SU-DHL-6 (cell line): ENCODE results near the gene PLAGL1.
"Not testable (repeated sequence)": the region's sequence is repeated elsewhere in the genome, so short reads cannot be mapped to it uniquely, and the experiment has no call there.

Experiments
- H2AFZ ChIP-seq: fragments of 200-600 bp; sonication (generic); 2 replicates; pipeline ENCODE4 v1.6.1; 2014; ENCODE audit warnings: low read depth, mild to moderate bottlenecking, moderate library complexity, mixed read lengths, antibody characterized with exemption, low read length; ENCODE audit not compliant: severe bottlenecking
- H3F3A ChIP-seq: fragments of 200-600 bp; shearing (Covaris generic); 2 replicates; pipeline ENCODE4 v1.6.0; 2016; ENCODE audit warnings: antibody characterized with exemption, mild to moderate bottlenecking; ENCODE audit not compliant: insufficient read depth
- H3K27ac ChIP-seq: fragments of 200-600 bp; sonication (generic); 2 replicates; pipeline ENCODE4 v1.5.1; 2016; ENCODE audit warnings: low read depth, mild to moderate bottlenecking, low read length, moderate library complexity, mixed read lengths
- H3K27me3 ChIP-seq: fragments of 200-600 bp; sonication (generic), shearing (Covaris generic); 2 replicates; pipeline ENCODE4 v1.6.0; 2014; ENCODE audit warnings: mild to moderate bottlenecking, low read length
- H3K36me3 ChIP-seq: fragments of 200-600 bp; sonication (generic); 2 replicates; pipeline ENCODE4 v1.6.1; 2014; ENCODE audit warnings: mild to moderate bottlenecking, low read length, mixed read lengths
- H3K4me2 ChIP-seq: fragments of 300-600, 200-600 bp; shearing (Covaris generic), sonication (generic); 2 replicates; pipeline ENCODE4 v1.6.0; 2014; ENCODE audit warnings: low read length, low read depth, mild to moderate bottlenecking; ENCODE audit not compliant: poor library complexity, severe bottlenecking
- H3K4me3 ChIP-seq: fragments of 200-600 bp; sonication (generic); 2 replicates; pipeline ENCODE4 v1.5.1; 2014; ENCODE audit warnings: antibody characterized with exemption, low read length, mild to moderate bottlenecking, mixed read lengths; ENCODE audit not compliant: insufficient read depth, poor library complexity, severe bottlenecking
- H3K79me2 ChIP-seq: fragments of 200-600 bp; sonication (generic); 2 replicates; pipeline ENCODE4 v1.6.1; 2014; ENCODE audit warnings: mild to moderate bottlenecking, low read length, moderate library complexity; ENCODE audit not compliant: insufficient read depth
- H3K9ac ChIP-seq: fragments of 200-600 bp; sonication (generic); 2 replicates; pipeline ENCODE4 v1.7.0; 2014; ENCODE audit warnings: mild to moderate bottlenecking, low read length
- H3K9me2 ChIP-seq: fragments of 200-600 bp; sonication (generic); replicated peaks from 2 replicates; pipeline ENCODE4 v1.6.1; 2014; ENCODE audit warnings: low read length; ENCODE audit not compliant: insufficient read depth
- H3K9me3 ChIP-seq: fragments of 200-600 bp; sonication (generic); 2 replicates; pipeline ENCODE4 v1.6.1; 2014; ENCODE audit warnings: low read length, mixed read lengths; ENCODE audit not compliant: insufficient read depth
- H4K20me1 ChIP-seq: fragments of 200-600 bp; sonication (generic); 2 replicates; pipeline ENCODE4 v1.6.1; 2014; ENCODE audit warnings: low read depth, mild to moderate bottlenecking, antibody characterized with exemption, low read length, moderate library complexity, mixed read lengths
- EZH2phosphoT487 ChIP-seq: fragments of 200-600 bp; sonication (generic), shearing (Covaris generic); conservative IDR thresholded peaks from 2 replicates; pipeline ENCODE4 v1.6.1; 2018; ENCODE audit warnings: mild to moderate bottlenecking, antibody characterized with exemption, low read length, moderate library complexity, mixed read lengths
- TF ChIP-seq, protein P1 (sequence below): fragments of 200-600 bp; sonication (generic); IDR thresholded peaks from one replicate; pipeline ENCODE4 v1.5.1; 2017; ENCODE audit warnings: antibody characterized with exemption, mild to moderate bottlenecking, low read length, moderate library complexity; ENCODE audit not compliant: insufficient read depth, poor library complexity, severe bottlenecking

The PLAGL1 gene

DNA sequence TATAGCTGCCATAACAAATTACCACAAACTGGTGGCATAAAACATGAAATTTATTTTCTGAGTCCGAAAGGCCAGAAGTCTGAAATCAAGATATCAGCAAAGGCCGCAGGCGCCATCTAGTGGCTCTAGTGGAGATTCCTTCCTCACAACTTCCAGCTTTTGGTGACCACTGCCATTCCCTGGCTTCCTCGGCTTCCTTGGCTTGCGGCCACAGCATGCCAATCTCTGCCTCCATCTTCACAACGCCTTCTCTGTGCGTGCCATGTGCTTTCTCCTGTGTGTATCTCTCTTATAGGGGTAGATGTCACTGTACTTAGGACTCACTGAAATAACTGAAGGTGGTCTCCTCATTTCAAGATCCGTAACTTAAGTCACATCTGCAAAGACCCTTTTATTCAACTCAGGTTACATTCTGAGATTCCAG is 5.4 kb upstream of the PLAGL1 start:
- H3K9me3 ChIP-seq = no peaks in the 10 kb centered on the region
- no peak overlapping the region for H3K27ac ChIP-seq
- no peak overlapping the region for H3K4me3 ChIP-seq
- H2AFZ ChIP-seq = no peak overlapping the region
- H3K27me3 ChIP-seq = no peaks in the 10 kb centered on the region
- H3K36me3 ChIP-seq = no peaks in the 10 kb centered on the region
- no peak overlapping the region for H3K4me2 ChIP-seq
- H3F3A ChIP-seq = no peaks in the 10 kb centered on the region
- H3K79me2 ChIP-seq = no peaks in the 10 kb centered on the region
- TF ChIP-seq, protein P1, sequence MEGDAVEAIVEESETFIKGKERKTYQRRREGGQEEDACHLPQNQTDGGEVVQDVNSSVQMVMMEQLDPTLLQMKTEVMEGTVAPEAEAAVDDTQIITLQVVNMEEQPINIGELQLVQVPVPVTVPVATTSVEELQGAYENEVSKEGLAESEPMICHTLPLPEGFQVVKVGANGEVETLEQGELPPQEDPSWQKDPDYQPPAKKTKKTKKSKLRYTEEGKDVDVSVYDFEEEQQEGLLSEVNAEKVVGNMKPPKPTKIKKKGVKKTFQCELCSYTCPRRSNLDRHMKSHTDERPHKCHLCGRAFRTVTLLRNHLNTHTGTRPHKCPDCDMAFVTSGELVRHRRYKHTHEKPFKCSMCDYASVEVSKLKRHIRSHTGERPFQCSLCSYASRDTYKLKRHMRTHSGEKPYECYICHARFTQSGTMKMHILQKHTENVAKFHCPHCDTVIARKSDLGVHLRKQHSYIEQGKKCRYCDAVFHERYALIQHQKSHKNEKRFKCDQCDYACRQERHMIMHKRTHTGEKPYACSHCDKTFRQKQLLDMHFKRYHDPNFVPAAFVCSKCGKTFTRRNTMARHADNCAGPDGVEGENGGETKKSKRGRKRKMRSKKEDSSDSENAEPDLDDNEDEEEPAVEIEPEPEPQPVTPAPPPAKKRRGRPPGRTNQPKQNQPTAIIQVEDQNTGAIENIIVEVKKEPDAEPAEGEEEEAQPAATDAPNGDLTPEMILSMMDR = peak; percentile 60
- no peak for TF ChIP-seq EZH2phosphoT487
- H3K9ac ChIP-seq = no peak overlapping the region
- H4K20me1 ChIP-seq = no peaks in the 10 kb centered on the region
- no peaks in the 10 kb centered on the region for H3K9me2 ChIP-seq

DNA sequence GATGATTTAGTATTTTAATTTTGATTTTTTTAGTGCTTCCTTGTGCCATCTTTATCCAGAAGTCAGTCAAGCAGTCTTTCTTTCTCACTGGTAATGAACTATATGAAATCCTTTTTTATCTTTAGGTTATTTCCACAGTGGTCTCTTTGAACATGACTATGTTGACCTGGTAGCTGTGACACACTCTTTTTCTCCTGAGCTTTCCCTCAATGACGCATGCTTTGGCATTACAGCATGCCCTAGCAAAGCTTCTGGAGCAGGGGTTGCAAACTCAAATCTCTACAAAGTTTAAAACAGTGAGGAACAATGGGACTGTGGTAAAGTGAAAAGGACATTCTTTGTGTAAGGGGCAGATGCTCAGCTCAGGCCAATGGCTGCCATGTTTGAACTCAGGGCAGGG is 4.5 kb upstream of the PLAGL1 start:
- H3K4me3 ChIP-seq = no peak overlapping the region
- no peak overlapping the region for H2AFZ ChIP-seq
- H3K27me3 ChIP-seq = no peaks in the 10 kb centered on the region
- H4K20me1 ChIP-seq = no peaks in the 10 kb centered on the region
- no peaks in the 10 kb centered on the region for H3K9me3 ChIP-seq
- no peaks in the 10 kb centered on the region for H3K9me2 ChIP-seq
- no peak overlapping the region for H3K9ac ChIP-seq
- H3K79me2 ChIP-seq = no peaks in the 10 kb centered on the region
- H3K27ac ChIP-seq = no peak overlapping the region
- no peak for TF ChIP-seq EZH2phosphoT487
- TF ChIP-seq, protein P1 = no peak
- H3K4me2 ChIP-seq = no peak overlapping the region
- no peaks in the 10 kb centered on the region for H3F3A ChIP-seq
- H3K36me3 ChIP-seq = no peaks in the 10 kb centered on the region

DNA sequence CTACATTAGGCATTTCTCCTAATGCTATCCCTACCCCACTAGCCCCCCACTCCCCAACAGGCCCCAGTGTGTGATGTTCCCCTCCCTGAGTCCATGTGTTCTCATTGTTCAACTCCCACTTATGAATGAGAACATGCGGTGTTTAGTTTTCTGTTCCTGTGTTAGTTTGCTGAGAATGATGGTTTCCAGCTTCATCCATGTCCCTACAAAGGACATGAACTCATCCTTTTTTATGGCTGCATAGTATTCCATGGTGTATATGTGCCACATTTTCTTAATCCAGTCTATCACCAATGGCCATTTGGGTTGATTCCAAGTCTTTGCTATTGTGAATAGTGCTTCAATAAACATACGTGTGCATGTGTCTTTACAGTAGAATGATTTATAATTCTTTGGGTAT is 1.6 kb upstream of the PLAGL1 start:
- not testable (repeated sequence) for H3K9ac ChIP-seq, H4K20me1 ChIP-seq

DNA sequence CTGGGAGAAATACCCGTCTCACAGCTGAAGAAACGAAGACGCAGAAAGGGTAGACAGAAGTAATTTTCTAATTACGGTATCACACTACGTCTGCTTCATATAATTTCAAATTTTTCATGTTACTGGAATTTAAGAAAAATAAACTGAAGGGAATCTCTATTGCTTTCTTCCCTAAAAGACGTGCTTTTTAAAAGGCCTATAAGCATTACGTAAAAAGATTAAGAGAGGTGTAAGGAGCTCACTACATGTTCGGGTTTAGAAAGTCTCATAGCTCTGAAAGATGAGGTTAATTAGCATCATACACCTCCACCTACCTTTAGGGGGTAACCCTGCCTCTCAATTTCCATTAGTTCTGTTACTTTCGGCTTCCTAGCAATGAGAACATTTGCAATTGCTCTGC is 787 bp upstream of the PLAGL1 start:
- Histone ChIP-seq H3K4me2 (no peak overlapping the region), H4K20me1 (no peaks in the 10 kb centered on the region), H3K79me2 (no peaks in the 10 kb centered on the region), H3K9me2 (no peaks in the 10 kb centered on the region), H3F3A (no peaks in the 10 kb centered on the region), H3K9me3 (no peaks in the 10 kb centered on the region), H3K27ac (no peak overlapping the region), H3K27me3 (no peaks in the 10 kb centered on the region), H3K9ac (no peak overlapping the region), H3K36me3 (no peaks in the 10 kb centered on the region), H3K4me3 (no peak overlapping the region), H2AFZ (no peak overlapping the region)
- TF ChIP-seq, protein P1 = no peak
- TF ChIP-seq EZH2phosphoT487 = no peak

More for the DNA sequence above, 1.6 kb upstream of the PLAGL1 start:
- H3F3A ChIP-seq, H3K9me2 ChIP-seq, H3K4me2 ChIP-seq, H3K9me3 ChIP-seq, H3K27me3 ChIP-seq, H3K27ac ChIP-seq, H3K36me3 ChIP-seq, H3K4me3 ChIP-seq, H2AFZ ChIP-seq, H3K79me2 ChIP-seq: not testable (repeated sequence)
